H1 (cell line): ENCODE results near the gene RFX1.

ENCODE experiments used
- EZH2 ChIP-seq: fragments of 200-600 bp; sonication (generic); IDR thresholded peaks from 2 replicates; pipeline ENCODE4 v1.7.1; 2012; ENCODE audit warnings: low read depth, mild to moderate bottlenecking, moderate library complexity, low read length, inconsistent platforms; ENCODE audit not compliant: severe bottlenecking
- RNF2 ChIP-seq: fragments of 200-900, 300-1000 bp; sonication (generic); IDR thresholded peaks from 2 replicates; pipeline ENCODE4 v1.7.1; 2016; ENCODE audit warnings: borderline replicate concordance, low read depth, mild to moderate bottlenecking, antibody characterized with exemption, low read length; ENCODE audit not compliant: poor library complexity, severe bottlenecking; ENCODE audit errors: missing control alignments
- TF ChIP-seq, protein P1 (sequence below), 3 experiments: IDR thresholded peaks; 1 replicate in 2 of 3; 2 replicates in 1 of 3; pipeline versions ENCODE4 v1.5.1 to v1.6.1; 2011; ENCODE audit warnings: low read length in 3 of 3, mild to moderate bottlenecking in 3 of 3, inconsistent platforms in 2 of 3, low read depth in 1 of 3, moderate library complexity in 1 of 3; ENCODE audit not compliant: insufficient read depth in 1 of 3; ENCODE audit errors: control extremely low read depth in 1 of 3

DNA sequence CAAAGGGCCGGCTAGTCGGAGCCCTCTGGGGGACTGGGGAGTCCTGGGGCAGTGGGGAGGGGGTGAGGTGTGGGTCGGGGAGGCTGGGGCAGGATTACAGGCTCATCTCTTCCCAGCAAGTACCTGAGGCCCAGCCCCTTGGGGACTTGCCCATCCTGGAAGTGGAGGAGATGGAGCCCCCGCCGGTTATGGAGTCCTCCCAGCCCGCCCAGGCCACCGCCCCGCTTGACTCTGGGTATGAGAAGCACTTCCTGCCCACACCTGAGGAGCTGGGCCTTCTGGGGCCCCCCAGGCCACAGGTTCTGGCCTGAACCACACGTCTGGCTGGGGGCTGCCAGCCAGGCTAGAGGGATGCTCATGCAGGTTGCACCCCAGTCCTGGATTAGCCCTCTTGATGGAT is 45.9 kb upstream of the RFX1 start:
- no peak for TF ChIP-seq RNF2
- TF ChIP-seq, protein P1, sequence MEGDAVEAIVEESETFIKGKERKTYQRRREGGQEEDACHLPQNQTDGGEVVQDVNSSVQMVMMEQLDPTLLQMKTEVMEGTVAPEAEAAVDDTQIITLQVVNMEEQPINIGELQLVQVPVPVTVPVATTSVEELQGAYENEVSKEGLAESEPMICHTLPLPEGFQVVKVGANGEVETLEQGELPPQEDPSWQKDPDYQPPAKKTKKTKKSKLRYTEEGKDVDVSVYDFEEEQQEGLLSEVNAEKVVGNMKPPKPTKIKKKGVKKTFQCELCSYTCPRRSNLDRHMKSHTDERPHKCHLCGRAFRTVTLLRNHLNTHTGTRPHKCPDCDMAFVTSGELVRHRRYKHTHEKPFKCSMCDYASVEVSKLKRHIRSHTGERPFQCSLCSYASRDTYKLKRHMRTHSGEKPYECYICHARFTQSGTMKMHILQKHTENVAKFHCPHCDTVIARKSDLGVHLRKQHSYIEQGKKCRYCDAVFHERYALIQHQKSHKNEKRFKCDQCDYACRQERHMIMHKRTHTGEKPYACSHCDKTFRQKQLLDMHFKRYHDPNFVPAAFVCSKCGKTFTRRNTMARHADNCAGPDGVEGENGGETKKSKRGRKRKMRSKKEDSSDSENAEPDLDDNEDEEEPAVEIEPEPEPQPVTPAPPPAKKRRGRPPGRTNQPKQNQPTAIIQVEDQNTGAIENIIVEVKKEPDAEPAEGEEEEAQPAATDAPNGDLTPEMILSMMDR (IDR thresholded peaks at IDR 0.05; ENCODE audit: control extremely low read depth in 1 of 3, insufficient read depth in 1 of 3, low read depth in 1 of 3, low read length in 3 of 3): no peak
- TF ChIP-seq EZH2: no peak
